Limb (tissue), 2 donors: Measurements from ENCODE around the gene TNNC2.
"Not testable (repeated sequence)": the region's sequence is repeated elsewhere in the genome, so short reads cannot be mapped to it uniquely, and the experiment has no call there.

Experiments used
- DNase-seq, 2 donors: peaks; one replicate each; pipeline ENCODE4 v3.0.0-alpha.2; 2016; ENCODE audit errors: extremely low spot score in 2 of 2

Gene TNNC2

DNA sequence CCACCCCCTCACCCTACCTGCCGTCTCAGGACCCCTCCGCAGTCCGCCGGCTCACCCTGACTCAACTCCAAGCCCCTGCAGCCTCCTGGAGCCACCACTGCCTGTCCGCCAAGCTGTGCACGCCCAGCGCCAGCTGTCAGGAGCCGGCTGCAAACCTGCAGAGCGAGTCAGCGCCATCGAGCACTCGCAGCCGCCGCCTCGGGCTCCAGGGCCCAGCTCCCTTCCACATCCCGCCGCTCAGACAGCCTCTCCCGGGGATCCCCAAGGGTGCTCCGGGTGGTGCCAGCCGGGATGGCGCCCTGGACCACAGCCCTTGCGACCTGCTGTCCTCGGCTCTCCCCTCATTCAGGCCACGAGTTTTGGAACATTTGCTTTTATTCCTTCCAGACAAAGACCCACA, 4.3 kb downstream of the TNNC2 start:
- peak in 1 of 2 donors; percentile 63 for DNase-seq

GRCh38 chr20:45821947-45822346, 5.2 kb downstream of the TNNC2 start:
- no peak for DNase-seq

GRCh38 chr20:45819466-45819865, 7.6 kb downstream of the TNNC2 start:
- DNase-seq, result no peak

- DNase-seq, result no peak
Measured at GRCh38 chr20:45818239-45818638, 8.9 kb downstream of the TNNC2 start.

GRCh38 chr20:45817376-45818194, 9.5 kb downstream of the TNNC2 start:
- DNase-seq, result no peak

DNA sequence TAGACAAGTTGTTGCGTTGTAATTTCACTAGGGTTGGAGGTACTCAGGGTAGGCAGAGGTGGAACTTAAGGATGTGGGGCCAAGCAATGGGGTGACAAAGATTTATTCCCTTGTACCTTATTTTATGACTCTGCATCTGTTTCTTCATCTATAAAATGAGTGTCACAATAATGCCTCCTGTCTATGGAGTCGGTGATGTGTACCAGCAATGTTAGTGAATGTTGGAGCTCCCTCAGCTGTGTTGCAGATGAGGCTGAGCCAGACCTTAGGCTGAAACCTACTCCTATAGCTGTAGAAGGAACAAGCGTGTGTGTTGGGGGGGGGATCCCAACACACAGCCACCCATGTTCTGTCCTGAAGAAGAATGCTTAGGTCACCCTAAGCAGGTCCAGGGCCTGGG, 10.2 kb downstream of the TNNC2 start:
- no peak for DNase-seq

DNA sequence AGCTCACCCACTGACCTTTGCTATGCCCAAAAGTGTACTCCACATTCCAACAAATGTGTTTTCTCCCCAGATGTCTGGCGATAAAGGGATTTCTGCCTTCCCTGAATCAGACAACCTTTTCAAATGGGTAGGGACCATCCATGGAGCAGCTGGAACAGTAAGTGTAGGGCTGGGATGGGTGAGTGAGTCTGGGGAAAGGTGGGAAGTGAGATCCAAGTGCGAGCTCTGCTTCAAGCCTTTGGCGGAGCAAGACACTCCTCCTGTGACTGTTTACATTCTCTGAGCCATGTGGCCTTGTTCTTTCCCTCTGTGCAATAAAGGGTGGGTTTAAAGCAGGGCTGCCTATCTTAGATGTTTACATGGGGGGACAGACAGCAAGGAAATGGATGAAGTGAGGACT, 12.8 kb downstream of the TNNC2 start:
- DNase-seq, result no peak

GRCh38 chr20:45813489-45813888, 13.6 kb downstream of the TNNC2 start:
- DNase-seq, result no peak

DNA sequence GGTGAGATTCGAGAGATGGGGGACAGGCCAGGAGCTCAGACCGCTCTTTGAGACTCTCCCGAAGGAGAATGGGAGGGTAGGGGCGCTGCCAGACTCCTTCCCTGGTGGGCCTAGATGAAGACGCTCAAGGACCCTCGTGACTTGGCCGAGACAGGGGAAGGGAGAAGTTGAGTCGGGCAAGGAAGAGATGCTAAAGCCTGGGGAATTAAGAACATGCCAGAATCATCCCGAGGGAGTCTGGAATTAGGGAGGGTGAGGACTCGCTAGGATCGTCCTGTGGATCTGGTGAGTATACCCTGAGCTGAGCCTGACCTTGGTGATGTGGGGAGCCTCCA, 14.1 kb downstream of the TNNC2 start:
- DNase-seq, result no peak

DNA sequence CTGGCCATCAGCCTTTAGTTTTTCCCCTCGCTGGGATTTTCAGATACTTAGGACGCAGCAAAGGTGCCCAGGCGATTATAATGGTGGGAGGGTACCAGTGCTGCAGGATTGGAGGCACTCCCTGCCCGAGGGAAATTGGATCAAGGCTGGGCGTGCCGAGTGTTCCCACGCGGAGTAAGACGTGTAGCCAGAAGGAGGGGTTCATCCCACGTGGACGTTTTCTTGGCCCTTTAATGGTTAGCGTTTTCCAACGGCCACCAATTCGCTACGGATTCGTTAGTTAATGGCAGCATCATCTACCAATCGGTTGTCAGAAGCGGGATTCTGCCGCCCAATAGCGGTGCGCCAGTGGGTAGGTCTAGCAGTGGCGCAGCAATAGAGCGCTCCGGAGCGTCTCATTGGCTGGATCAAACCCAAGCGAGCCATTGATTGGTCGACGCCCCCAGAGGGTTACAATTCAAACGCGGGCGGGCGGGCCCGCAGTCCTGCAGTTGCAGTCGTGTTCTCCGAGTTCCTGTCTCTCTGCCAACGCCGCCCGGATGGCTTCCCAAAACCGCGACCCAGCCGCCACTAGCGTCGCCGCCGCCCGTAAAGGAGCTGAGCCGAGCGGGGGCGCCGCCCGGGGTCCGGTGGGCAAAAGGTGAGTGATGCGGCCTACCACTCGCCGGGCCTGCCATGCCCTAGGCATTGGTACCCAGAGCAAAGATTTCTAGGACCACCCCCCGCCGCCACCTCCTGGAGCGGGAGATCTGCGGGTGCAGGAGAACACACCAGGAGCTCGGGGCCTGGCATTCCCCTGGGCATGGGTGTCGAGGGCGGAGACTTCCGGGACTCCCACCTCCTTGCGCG, 14.7 kb downstream of the TNNC2 start, which contains the start of gene UBE2C:
Gene UBE2C (plus strand): TSS at position 488 of the 849 bp plus-strand sequence. CDS start 52 bp downstream, at position 540.
- DNase-seq, result peak; percentile 96 to 99

GRCh38 chr20:45810191-45810970, 16.7 kb downstream of the TNNC2 start:
- no peak for DNase-seq

GRCh38 chr20:45801851-45802250, 25.3 kb downstream of the TNNC2 start:
- no peak for DNase-seq

GRCh38 chr20:45798935-45799642, 28.0 kb downstream of the TNNC2 start:
- DNase-seq, result peak; percentile 29 to 55

GRCh38 chr20:45797955-45798354, 29.2 kb downstream of the TNNC2 start:
- DNase-seq, result not testable (repeated sequence)

- DNase-seq, result not testable (repeated sequence)
Measured at GRCh38 chr20:45797510-45797909, 29.6 kb downstream of the TNNC2 start.

GRCh38 chr20:45796337-45797065, 30.6 kb downstream of the TNNC2 start:
- no peak for DNase-seq

- DNase-seq, result no peak
Measured at GRCh38 chr20:45792317-45793118, 34.6 kb downstream of the TNNC2 start.

DNA sequence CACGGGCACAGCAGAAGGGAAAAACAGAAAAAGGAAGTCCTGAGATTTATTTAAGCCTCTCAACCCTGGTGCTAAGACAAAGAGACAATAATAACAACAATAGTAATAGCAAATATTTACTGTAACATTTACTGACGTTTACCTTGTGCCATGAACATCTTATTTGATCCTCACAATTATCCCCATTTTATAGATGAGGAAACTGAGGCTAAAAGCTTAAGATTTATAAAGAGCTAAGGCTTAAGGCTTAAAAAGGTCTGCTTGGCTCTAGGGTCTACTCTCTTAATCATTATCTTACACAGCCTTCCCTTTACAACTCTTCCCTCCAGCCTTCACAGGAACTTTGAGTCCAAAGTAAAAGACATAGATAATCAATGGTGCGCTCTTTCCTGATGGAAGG, 38.8 kb downstream of the TNNC2 start:
- DNase-seq, result no peak

- DNase-seq, result no peak
Measured at GRCh38 chr20:45783656-45784294, 43.3 kb downstream of the TNNC2 start.
